Lower leg skin (tissue), 3 donors: ENCODE results near the gene MTUS2.

Source experiments
- POLR2A ChIP-seq, 2 donors: fragments of 450-650 bp; IDR thresholded peaks; one replicate each; pipeline ENCODE4 v1.6.1; 2016 to 2017; ENCODE audit warnings: antibody characterized with exemption in 2 of 2, mild to moderate bottlenecking in 1 of 2, moderate library complexity in 1 of 2
- TF ChIP-seq, protein P1 (sequence below), 3 donors: fragments of 450-650 bp; IDR thresholded peaks; one replicate each; pipeline ENCODE4 v1.5.1; 2016; ENCODE audit warnings: antibody characterized with exemption in 3 of 3, mild to moderate bottlenecking in 3 of 3, moderate library complexity in 2 of 3

DNA sequence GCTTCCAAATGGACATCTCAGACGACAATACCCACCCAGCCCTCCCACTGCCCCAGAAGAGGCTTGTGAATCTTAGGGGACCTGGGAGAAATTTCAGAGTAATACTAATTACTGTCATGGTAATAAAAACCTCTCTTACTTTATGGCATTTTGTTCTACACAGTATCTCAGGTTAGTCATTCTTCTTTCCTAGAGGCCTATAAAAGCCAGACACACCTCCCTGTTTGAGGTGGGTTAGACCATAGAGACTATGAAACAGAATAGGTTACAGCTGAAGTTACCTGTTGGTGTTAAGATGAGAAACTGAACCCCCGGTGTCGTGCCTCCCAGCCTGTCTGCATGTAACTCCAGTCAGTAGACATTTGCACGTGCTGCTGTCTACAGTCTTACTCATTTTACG, 661.5 kb downstream of the MTUS2 start:
- TF ChIP-seq, protein P1, sequence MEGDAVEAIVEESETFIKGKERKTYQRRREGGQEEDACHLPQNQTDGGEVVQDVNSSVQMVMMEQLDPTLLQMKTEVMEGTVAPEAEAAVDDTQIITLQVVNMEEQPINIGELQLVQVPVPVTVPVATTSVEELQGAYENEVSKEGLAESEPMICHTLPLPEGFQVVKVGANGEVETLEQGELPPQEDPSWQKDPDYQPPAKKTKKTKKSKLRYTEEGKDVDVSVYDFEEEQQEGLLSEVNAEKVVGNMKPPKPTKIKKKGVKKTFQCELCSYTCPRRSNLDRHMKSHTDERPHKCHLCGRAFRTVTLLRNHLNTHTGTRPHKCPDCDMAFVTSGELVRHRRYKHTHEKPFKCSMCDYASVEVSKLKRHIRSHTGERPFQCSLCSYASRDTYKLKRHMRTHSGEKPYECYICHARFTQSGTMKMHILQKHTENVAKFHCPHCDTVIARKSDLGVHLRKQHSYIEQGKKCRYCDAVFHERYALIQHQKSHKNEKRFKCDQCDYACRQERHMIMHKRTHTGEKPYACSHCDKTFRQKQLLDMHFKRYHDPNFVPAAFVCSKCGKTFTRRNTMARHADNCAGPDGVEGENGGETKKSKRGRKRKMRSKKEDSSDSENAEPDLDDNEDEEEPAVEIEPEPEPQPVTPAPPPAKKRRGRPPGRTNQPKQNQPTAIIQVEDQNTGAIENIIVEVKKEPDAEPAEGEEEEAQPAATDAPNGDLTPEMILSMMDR (IDR thresholded peaks at IDR 0.05), result no peak
- TF ChIP-seq POLR2A (IDR thresholded peaks at IDR 0.05), result no peak
